Stimulated activated CD4-positive, alpha-beta T cell treated with anti-CD3 and anti-CD28 coated beads, Interleukin-4, amount 100 ng/mL, for 1 hour (primary cell): ENCODE results near the gene NPSR1.
"Not testable (repeated sequence)": the region's sequence is repeated elsewhere in the genome, so short reads cannot be mapped to it uniquely, and the experiment has no call there.

Experiments used
- DNase-seq: peaks from one replicate; pipeline ENCODE4 v3.0.0-alpha.2; 2020

NPSR1 gene

DNA sequence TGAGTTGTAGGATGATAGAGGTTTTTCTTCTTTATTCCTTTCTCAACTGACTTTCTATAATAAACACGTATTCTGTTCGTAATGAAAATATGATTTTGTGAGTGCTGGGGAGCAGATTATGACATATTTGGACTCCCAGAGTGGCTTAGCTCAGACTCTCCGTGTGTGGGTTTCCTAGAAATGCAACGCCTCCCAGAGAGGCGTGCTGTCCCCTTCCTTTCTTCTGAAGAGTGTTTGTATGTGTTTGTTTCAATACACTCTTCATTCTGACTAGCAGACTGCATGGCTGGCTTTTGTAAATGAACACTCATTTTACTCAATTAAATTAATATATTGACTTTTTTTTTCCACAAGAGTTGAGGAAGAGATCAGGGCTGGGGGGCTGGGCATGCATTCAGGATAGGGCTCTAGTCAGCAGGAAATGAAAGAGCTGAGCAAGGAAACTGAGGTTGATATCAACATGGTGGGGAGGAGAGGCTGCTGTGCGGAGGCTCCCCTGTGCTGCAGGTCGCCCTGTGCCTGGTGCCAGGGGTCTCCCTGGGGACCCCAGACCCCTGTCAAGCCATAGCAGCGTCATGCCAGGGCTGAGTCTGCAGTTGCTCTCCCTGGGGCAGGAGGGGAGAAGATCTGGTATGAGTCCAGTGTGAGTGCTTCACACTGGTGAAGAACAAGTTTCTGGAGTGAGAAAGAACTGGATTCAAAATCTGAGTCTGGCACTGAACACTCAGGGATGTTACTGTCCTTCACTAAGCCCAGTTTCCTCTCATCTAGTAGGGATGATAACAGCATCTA, 221.1 kb downstream of the NPSR1 start:
- DNase-seq: not testable (repeated sequence)

DNA sequence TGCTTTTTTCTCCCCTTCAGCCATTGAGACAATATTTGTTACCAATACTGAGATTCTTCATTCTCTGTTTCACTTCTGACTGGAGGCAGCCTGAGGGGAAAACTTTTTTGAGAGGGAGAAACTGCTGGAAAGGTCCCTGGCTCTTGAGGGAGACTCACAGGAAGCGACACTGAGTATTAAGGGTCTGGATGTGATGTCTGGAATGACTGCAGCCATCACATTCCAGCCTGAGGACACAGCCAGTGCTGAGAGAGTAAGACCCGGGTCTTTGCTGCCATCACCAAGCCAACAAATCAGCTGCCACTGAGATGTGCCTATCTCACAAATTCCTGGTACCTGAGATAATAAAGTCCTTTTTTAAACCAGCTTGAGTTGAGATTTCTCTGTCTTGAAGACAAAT, 221.9 kb downstream of the NPSR1 start:
- no peak for DNase-seq

DNA sequence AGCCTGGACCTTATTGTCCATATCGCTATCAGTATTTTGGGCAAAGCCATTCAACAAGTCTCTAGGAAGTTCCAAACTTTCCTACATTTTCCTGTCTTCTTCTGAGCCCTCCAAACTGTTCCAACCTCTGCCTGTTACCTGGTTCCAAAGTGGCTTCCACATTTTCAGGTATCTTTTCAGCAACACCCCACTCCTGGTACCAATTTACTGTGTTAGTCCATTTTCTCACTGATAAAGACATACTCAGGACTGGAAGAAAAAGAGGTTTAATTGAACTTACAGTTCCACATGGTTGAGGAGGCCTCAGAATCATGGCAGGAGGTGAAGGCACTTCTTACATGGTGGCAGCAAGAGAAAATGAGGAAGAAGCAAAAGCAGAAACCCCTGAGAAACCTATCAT, 225.8 kb downstream of the NPSR1 start:
- DNase-seq: not testable (repeated sequence)

DNA sequence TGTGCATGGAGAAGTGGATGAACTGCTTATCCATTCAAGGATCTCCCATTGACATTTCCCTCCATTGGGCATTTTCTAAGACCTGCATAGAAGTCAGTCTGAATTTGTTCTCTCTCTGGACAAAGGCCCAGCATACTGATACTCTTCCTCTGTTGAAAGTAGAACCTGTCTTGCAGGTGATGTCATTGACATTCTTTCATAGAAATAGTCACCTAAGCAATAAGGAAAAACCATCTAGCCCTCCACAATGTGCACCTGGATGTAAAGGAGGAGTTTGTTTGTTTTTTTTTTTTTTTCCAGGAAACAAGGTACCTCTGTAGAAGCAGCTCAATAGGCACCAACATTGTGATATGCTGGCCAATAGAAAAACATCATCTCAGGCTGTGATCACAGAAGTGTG, 228.8 kb downstream of the NPSR1 start:
- DNase-seq: no peak

DNA sequence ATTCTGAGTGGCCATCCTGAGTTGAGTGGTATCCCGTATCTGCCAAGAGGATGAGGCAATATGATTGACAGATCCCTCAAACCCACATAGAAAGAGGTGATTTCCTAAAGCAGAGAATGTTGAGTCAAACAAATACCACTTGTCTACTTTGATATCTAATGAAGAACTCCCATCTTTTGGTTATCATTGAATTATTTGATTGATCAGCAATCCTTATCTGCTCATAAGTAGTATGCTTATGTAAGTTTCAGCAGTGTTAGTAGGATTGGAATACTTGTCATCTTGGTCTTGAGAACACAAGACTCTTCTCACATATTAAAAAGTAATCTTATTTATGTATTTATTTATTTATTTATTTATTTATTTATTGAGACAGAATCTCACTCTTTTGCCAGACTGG, 231.9 kb downstream of the NPSR1 start:
- DNase-seq: no peak

DNA sequence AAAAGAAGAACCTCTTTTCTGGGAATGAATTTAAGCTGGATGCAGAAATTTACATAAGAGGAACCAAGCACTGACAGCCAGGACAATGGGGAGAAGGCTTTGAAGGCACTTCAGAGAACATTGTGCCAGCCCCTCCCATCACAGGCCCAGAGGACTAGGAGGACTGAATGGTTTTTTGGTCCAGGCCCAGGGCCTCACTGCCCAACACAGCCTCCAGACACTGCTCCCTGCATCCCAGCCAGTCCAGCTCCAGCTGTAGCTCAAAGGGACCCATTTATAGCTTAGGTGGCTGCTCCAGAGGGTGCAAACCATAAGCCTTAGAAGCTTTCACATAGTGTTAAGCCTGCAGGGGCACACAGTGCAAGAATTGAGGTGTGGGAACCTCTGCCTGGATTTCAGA, 237.2 kb downstream of the NPSR1 start:
- DNase-seq: no peak
